ENCODE measurements around the gene HSD17B7.
"Not testable (repeated sequence)": the region's sequence is repeated elsewhere in the genome, so short reads cannot be mapped to it uniquely, and the experiment has no call there.

The HSD17B7 gene

GRCh38 chr1:162790303-162790984, at the start of gene HSD17B7:
Gene HSD17B7 (plus strand): TSS chr1:162790702. CDS start chr1:162790801, 99 bp downstream.
- DNase-seq (ENCODE audit: low spot score), result peak; percentile 19

DNA sequence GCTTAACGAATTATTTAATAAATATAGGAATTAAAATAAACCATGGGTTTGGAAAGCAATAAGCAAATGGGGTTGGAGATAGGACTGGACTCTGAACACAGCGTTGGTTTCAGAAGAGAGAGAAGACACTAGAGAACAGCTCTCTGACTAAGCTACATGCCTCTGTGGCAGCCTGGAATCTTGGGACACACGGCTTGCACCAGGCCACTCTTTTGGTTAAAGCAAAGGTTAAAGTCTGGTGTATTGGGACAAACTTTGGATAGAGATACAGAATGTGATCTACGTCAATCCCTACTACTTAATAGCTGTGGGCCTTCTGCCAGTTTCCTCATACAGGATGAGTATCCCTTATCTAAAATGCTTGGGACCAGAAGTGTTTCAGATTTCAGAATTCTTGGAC, 49.7 kb upstream of the HSD17B7 start:
- no peak for DNase-seq (ENCODE audit: low spot score)
- TF ChIP-seq, protein P1, sequence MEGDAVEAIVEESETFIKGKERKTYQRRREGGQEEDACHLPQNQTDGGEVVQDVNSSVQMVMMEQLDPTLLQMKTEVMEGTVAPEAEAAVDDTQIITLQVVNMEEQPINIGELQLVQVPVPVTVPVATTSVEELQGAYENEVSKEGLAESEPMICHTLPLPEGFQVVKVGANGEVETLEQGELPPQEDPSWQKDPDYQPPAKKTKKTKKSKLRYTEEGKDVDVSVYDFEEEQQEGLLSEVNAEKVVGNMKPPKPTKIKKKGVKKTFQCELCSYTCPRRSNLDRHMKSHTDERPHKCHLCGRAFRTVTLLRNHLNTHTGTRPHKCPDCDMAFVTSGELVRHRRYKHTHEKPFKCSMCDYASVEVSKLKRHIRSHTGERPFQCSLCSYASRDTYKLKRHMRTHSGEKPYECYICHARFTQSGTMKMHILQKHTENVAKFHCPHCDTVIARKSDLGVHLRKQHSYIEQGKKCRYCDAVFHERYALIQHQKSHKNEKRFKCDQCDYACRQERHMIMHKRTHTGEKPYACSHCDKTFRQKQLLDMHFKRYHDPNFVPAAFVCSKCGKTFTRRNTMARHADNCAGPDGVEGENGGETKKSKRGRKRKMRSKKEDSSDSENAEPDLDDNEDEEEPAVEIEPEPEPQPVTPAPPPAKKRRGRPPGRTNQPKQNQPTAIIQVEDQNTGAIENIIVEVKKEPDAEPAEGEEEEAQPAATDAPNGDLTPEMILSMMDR (IDR thresholded peaks at IDR 0.05; ENCODE audit: extremely low read depth, missing control alignments), result no peak

GRCh38 chr1:162741574-162741973, 48.9 kb upstream of the HSD17B7 start:
- TF ChIP-seq, protein P1 (IDR thresholded peaks at IDR 0.05; ENCODE audit: extremely low read depth, missing control alignments), result no peak
- DNase-seq (ENCODE audit: low spot score), result no peak

DNA sequence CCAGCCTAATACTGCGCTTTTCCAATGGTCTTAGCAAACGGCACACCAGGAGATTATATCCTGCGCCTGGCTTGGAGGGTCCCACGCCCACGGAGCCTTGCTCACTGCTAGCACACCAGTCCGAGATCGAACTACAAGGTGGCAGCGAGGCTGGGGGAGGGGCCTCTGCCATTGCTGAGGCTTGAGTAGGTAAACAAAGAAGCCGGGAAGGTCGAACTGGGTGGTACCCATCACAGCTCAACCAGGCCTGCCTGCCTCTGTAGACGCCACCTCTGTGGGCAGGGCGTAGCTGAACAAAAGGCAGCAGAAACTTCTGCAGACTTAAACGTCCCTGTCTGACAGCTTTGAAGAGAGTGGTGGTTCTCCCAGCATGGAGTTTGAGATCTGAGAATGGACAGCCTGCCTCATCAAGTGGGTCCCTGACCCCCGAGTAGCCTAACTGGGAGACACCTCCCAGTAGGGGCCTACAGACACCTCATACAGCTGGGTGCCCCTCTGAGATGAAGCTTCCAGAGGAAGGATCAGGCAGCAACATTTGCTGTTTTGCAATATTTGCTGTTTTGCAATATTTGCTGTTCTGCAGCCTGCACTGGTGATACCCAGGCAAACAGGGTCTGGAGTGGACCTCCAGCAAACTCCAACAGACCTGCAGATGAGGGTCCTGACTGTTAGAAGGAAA, 44.1 kb upstream of the HSD17B7 start:
- DNase-seq (ENCODE audit: low spot score), result not testable (repeated sequence)

DNA sequence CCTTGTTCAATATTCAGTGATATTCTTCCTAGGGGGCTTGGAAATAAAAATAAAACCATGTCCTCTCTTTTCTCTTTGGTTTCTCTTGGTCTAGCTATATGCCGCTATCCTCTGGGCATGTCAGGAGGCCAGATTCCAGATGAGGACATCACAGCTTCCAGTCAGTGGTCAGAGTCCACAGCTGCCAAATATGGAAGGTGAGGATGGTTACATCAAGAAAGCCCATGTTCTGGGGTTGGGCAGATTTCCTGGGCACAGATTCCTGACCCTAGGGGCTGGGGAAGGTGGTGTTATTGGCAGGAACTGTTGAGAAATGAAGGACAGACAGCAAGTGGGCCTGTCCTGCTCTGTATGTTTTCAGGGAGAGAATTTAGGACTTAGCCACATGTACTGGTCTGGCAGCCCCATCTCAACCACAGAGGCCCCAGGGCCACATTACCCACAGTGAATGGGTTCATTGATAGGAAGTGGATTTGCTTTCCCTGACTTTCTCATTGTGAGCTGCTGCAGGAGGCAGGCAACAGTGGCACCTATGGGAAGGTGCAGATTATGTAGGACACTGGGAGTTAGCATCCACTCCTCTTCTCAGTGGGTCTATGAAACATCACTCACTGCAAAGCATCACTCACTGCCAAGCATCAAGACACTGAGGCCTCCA, 37.4 kb upstream of the HSD17B7 start:
- TF ChIP-seq, protein P1 (IDR thresholded peaks at IDR 0.05; ENCODE audit: extremely low read depth, missing control alignments), result no peak
- DNase-seq (ENCODE audit: low spot score), result no peak

GRCh38 chr1:162753998-162754585, 36.4 kb upstream of the HSD17B7 start:
- no peak for DNase-seq (ENCODE audit: low spot score)
- TF ChIP-seq, protein P1 (IDR thresholded peaks at IDR 0.05; ENCODE audit: extremely low read depth, missing control alignments), result no peak

- TF ChIP-seq, protein P1 (IDR thresholded peaks at IDR 0.05; ENCODE audit: extremely low read depth, missing control alignments), result no peak
- no peak for DNase-seq (ENCODE audit: low spot score)
Observed at GRCh38 chr1:162755306-162755705, 35.2 kb upstream of the HSD17B7 start.

- DNase-seq (ENCODE audit: low spot score), result no peak
Observed at GRCh38 chr1:162756523-162756922, 34.0 kb upstream of the HSD17B7 start.

More at GRCh38 chr1:162756523-162756922, 34.0 kb upstream of the HSD17B7 start:
- TF ChIP-seq, protein P1 (IDR thresholded peaks at IDR 0.05; ENCODE audit: extremely low read depth, missing control alignments), result no peak

Measured in GM20000 (cell line).